Neural crest cell (in vitro differentiated cells): ENCODE data around the gene AKAP13. TPM values are rescaled to one million over a fixed set of nuclear protein-coding genes. Genes with fewer than 3 reads are reported as not detected.

Source experiments
- microRNA-seq: library from miRNA; unstranded; fragments of <30 nt; microRNA quantifications from one replicate; pipeline ENCODE4, GENCODE V29; 2020
- total RNA-seq: library from RNA; stranded (reverse); gene quantifications from 2 replicates; pipeline ENCODE4 v1.2.1, GENCODE V29; 2021

AKAP13 gene
- total RNA-seq, 1 donor from 2014 or later, result 81.3 TPM

Small RNA genes lying within 50 kb of the gene (microRNA-seq; reads per million reads assigned to microRNA genes)
- gene MIR1276 (134 reads per million, percentile 64 among the genes with 10 or more reads in this experiment), gene MIR7706 (1,513 reads per million, percentile 85 among the genes with 10 or more reads in this experiment)
